DMS153 treated with DMSO at 0.1 percent for 48 hours (cell line): Measurements from ENCODE around the gene PKNOX2.

Experiments used
- DNase-seq: peaks from one replicate; lab custom pipeline; 2025; ENCODE audit not compliant: unreplicated experiment; lab: John Stamatoyannopoulos, UW

PKNOX2 gene

DNA sequence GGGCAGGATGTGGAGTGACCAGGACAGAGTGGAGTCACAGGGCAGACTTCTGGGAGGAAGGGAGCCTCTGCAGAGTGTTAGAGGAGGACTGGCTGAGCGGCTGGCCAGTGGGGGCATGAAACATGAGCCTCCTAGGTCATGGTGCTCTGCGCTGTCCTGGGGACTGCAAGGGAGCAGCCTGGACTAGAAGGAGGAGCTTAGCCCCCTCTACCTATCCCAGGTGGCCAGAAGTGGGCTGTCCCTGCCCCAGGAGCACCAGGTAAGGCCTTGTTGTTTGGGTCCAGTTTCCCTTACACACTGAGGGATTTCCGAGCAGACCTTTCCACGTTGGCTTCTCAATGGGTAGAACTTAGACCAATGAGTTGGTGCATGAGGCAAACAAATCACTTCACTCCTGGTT lies 7.4 kb downstream of the PKNOX2 start:
- no peak for DNase-seq

- no peak for DNase-seq
Measured at GRCh38 chr11:125173027-125173426, 8.5 kb downstream of the PKNOX2 start.

- DNase-seq = no peak
Measured at GRCh38 chr11:125173556-125173955, 9.0 kb downstream of the PKNOX2 start.

DNA sequence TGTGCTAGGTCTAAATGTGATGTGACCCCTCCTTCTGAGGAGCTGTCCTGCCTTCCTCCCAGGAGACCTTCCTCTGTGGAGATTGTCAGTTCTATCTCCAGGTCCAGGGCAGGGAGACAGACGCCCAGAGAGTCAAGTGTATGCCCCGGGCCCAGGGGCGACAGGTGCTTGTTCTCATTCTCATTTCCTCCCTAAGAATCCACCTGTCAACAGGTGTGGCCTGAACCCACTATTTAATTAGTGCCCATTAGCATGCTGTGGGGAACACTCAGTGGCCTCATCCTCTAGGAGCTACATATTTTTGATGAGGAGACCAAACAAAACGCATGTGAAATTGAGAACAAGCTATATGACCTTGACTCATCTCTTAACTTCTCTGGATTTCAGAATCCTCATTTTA lies 9.5 kb downstream of the PKNOX2 start:
- no peak for DNase-seq

GRCh38 chr11:125174686-125175085 lies 10.1 kb downstream of the PKNOX2 start:
- no peak for DNase-seq

- no peak for DNase-seq
Measured at GRCh38 chr11:125175166-125175565, 10.6 kb downstream of the PKNOX2 start.

DNA sequence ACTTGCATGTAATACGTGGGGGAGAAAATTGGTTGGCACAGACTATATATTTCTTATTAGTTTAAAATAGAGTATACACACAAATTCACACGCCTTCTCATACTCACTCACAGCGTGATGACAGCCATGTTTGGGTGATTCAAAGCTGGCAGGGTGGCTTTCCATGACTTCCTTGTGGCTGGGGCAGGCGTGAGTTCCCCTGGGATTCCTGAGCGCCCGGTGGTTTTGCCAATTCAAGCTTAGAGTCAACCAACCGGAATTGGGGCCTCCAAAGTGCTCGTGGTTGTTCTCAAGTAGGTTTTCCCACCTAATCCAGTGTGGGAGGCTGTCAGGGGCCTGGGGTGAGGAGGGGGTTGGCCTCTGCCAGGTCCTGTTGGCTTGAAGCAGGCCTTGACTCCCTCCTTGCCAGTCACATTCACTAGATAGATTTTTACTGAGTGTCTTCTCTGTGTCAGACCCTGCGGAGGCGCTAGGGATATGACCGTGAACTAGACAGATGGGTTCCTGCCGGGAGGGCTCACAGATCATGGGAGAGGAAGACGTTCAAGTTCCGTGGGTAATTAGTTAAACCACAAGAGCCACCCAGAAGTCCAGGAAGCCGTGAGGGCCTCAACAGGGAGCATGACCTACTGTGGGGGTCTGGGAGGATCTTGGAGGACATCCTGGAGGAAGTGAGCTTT lies 11.5 kb downstream of the PKNOX2 start:
- no peak for DNase-seq

DNA sequence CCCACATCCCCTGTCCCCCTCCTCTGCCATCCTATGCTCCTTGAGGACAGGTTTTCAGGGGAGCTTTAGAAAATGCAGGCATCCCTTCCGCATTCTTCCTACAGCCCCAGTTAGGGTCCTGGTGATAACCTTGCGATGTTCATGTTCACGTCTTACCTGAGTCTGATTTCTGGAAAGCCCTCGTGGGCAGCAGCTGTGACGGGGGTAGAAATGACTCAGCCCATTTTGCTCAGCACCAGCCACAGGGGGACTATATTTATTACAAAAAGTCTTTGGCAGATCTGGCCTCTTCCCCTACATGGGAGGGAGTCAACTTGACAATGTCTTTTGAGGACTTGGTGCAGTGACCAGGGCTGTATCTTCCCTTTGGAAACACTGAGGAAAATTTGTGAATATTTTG lies 12.3 kb downstream of the PKNOX2 start:
- DNase-seq = no peak

DNA sequence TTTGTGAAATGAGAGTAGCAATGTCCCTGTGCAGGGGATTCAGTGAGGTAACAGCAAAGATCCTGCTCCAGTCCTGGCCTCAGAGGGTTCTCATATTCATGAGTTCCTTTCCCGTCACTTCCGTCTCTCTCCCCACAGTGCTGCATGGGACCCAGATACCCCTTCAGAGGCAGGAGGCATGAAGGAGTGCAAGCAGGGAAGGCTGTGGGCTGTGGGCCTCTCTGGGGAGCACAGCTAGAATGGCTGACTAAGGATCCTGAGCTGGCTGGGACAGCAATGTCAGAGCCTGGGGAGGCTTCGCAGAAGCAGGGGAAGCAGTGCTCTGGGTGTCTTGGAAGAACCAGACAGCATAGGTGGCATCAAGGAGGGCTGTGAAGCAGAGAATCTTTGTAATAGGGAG lies 13.0 kb downstream of the PKNOX2 start:
- no peak for DNase-seq

GRCh38 chr11:125179346-125179745 lies 14.8 kb downstream of the PKNOX2 start:
- DNase-seq = no peak

DNA sequence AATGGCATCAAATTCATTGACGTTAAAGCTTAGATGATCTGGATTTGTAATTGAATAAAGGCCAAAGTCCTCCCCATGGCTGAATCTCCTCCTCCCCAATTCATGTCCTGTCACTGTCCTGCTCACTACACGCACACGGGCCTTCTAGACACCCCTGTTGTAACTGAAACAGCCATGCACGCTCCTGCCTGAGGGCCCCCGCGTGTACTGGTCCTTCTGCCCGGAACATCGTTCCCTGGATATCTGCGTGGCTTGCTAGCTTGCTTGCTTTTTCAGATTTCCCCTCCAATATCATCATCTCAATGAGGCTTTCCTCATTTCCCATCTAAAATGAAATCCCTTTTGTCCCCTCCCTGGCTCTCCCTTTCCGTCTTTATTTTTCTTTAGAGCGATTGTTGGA lies 15.3 kb downstream of the PKNOX2 start:
- no peak for DNase-seq

- no peak for DNase-seq
Measured at GRCh38 chr11:125180413-125181305, 16.1 kb downstream of the PKNOX2 start.

DNA sequence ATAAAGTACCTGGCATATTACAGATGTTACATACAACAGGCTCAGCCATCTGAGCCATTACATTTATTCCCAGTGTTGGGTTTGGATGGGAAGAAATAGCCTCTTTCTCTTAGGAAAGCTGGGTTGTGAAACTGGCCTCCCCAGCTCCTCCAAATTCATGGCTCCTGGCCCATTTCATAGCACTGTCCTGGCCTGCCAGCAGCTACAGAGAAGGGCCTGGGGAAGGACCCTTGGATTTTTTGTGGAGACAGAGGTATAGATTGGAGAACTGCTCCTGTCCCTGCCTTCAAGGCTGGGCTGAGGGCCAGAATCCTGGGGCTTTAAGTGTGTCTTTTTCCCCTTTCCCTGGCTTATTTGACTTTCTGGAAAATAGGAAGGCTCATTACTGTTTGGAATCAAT lies 18.0 kb downstream of the PKNOX2 start:
- DNase-seq = no peak

GRCh38 chr11:125183641-125184040 lies 19.1 kb downstream of the PKNOX2 start:
- no peak for DNase-seq

GRCh38 chr11:125188021-125188420 lies 23.5 kb downstream of the PKNOX2 start:
- DNase-seq = no peak

GRCh38 chr11:125190566-125190965 lies 26.0 kb downstream of the PKNOX2 start:
- DNase-seq = no peak

DNA sequence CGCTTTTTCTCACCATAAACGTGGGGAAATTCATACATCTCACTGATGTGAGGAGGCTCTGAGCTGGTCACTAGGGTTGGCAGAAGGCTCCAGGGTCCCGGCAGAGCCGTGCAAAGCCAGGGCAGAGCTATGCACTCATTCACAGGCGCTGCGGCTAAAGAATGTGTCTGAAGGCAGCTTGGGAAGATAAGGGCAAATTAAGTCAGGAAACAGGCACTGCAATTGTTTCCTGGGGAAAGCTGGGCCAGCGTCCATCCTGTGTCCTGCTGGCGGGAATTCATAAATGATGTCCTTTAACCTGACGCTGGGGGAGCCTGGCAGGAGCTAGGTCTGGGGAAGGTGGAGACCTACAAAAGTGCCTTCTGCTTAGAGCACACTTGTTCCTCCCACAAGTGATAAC lies 27.6 kb downstream of the PKNOX2 start:
- DNase-seq = no peak

- DNase-seq = no peak
Measured at GRCh38 chr11:125192717-125193415, 28.3 kb downstream of the PKNOX2 start.

DNA sequence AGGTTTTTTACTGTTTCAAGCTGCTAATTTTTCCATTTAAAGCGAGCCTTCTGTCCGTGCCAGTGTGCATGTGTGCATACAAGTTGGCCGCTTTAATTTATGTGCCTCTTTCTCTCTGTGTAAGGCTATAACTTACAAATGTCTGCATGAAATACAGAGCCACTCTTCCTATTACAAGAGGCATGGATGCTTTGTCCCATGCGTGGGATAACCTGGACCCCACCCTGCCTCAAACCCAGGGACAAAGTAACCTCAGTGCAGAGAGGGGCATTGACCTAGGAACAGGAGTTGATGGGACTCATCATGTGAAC lies 28.8 kb downstream of the PKNOX2 start:
- no peak for DNase-seq

GRCh38 chr11:125193841-125194240 lies 29.3 kb downstream of the PKNOX2 start:
- no peak for DNase-seq

GRCh38 chr11:125199915-125200314 lies 35.4 kb downstream of the PKNOX2 start:
- no peak for DNase-seq

DNA sequence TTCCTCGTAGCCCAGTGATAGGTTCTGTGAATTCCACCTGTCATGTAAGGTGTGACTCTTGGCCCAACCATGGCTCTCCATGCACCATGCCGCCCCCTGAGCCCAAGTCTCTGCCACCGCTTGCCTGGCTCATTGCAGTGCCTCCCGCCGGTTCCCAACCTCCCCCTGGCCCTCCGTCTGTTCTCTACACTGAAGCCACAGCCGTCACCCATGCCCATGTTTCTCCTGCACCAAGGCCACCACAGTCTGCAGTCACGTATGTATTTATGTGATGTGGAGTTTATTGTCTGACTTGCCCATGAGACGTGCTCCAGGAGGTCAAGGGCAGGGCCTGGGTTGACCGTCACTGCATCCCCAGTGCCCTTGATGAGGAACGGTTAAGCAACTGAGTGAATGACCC lies 35.9 kb downstream of the PKNOX2 start:
- DNase-seq = no peak
